GM21381 (cell line): ENCODE data around the gene BABAM2.

Source experiments
- ATAC-seq: cut with Tn5 transposase; IDR thresholded peaks from one replicate; pipeline ENCODE4 v1.9.1; 2021; ENCODE audit warnings: mild to moderate bottlenecking, moderate library complexity; ENCODE audit not compliant: unreplicated experiment

Gene BABAM2

DNA sequence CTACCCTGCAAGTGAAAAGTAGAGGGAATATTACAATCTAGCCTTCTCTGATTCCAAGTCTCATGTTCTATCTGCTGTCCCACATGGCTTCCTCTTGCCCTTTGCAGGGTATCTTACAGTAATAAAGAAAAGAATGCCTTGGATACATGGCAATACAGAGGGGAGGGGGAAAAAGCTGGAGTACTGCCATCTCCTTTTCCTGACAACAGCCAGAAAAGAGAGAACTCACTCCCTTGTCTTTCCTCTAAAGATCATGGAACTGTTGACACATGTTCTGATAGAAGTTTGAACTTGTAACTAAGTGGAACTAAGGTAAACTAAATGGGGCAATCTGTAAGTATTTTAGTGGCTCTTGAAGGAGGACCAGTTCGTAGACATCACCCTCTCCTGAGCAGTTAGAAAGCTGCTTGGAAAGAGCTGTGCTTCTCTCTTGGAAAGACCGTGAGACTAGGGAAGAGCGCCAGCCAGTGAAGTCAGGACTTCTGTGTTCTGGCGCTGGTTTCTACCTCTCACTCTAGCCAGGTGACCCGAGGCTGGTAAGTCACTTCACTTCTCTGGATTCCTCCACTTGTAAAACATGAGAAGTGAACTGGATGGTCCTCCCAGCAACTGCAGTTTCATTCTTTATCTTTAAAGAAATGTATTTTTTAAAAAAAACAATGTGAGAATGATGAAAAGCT is 259.8 kb downstream of the BABAM2 start:
- ATAC-seq = no peak

DNA sequence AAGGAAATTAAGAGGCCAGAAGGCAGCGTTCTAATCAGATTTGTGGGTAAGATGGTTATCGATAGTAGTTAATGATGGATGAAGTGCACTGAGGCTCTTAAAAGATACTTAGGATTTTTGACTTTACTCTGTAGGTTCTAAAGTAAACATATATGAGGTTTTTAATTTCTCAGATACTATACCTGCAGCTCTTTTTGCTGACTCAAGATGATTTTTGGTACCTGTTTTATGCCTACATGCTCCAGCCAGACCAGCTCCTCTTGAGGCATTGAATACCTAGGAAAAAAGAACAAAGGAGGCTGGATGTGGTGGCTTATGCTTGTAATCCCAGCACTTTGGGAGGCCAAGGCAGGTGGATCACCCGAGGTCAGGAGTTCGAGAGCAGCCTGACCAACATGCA is 260.5 kb downstream of the BABAM2 start:
- no peak for ATAC-seq

DNA sequence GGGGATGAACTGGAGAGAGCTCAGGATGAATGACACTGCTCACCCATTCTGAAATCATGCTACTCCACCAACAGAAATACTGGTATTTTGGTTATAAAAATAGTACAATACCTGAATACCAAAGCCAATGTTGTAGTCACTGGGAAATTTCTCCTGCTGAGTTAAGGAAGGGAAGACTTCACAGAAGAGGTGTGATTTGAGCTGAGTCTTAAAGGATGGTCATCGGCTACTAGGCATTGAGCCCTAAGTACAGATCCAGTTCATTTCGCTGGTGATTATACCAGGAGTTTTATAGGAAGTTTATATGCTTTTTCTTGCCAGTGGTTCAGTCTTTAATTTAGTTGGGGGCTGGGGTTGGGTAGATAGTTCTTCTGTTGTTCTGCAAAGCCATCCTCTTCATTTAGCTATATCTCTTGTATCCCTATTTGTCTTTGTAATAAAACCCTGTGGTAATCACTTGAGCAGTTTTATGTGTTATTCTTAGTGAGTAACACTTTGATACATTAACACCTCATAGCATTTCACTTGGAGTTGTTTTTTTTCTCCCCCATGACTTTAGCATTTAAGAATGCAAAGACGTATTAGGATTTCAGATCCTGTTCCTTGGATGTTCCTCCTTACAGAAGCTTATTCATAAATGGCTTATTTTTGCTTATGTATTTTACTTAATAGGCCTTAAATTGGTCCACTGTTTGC is 262.2 kb downstream of the BABAM2 start:
- ATAC-seq = no peak

DNA sequence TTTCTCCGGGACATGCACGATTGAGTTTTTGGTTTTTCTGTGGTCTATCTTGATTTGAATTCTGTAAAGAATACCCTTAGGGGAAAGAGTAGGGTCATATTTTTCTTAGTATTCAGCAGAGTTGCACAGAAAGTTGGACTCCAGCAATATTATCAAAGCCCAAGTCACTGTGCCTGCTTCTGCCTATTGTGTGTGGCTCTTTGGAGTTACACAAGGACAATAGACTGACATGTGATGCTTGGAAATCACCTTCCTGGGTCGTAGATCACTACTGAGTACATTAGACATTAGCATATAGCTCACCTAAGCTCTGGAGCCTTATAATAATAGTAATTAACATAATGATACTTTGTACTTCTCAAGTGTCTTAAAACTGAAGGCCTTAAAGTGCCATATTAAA is 263.3 kb downstream of the BABAM2 start:
- ATAC-seq = no peak

DNA sequence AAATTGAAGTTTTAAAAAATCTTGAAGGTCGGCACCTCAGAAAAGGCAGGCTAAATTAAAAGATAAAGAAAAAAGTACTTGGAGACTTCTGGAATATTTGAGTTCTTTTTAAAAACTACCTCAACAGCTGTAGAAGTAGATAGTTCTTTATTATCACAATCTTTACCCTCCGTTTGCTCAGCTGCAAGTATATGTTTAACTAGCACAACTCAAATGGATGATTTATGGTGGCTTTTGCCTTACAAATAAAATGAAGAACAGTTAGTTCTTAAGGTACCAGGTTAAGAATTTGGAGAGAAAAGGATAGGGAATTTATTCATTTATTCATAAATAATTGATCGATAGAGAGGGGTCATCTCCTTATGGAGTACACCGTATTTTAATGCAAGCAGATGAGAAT is 264.6 kb downstream of the BABAM2 start:
- no peak for ATAC-seq

DNA sequence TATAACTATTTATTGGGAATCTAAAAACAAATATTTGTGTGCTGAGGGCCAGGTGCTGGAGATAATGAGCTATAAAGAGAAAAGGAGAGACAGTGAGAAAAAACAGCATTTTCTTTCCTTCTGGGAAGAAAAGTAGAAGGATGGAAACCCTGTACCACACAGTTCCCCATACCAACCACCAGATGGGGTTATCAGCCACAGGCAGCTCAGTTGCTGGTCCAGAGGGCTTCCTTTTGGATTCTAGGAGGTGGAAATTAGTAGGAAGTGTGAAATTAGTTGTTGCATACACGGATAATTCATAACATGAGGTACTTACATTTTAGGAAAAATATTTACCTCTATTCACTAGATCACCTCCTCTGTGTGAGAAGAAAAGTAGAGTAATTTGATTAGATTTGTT is 265.1 kb downstream of the BABAM2 start:
- ATAC-seq = no peak

DNA sequence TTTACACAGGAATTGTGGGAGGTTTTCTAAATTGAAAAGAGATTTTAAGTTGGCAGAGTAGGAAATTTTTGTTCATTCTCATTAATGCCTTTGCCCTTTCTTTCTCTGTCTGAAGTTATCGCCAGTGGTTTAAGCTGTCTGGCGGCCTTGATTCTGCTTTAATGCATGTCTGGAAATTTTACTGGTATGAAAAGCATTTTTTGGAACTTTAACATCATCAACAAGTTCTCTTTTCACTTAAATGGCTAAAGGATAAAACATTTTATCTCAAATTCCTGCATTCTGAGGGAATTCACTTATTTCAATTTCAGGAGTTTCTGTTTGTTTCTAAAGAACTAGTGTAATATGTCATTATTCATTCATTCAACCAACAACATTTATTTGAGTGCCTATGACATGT is 268.3 kb downstream of the BABAM2 start:
- ATAC-seq = no peak

DNA sequence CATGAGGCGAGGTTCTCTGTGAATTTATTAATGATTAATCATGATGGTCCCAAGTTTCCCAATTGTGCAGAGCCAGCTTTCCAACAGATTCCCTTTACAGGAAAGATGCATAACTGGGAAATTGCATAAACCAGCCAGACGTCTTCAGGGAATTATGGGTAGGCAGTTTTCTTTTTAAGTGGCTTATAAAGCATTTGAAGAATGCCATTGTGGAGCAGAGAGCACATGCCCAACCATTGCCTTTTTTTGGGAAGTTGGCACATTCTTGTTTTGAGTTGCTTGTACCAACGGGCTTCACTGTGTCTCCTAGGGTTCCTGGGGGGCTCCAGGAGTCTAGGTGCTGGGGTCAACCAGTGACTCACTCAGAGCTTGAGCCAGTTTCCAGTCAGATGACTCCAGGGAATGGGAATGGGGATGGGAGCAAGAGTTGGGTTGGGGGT is 270.5 kb downstream of the BABAM2 start:
- no peak for ATAC-seq

DNA sequence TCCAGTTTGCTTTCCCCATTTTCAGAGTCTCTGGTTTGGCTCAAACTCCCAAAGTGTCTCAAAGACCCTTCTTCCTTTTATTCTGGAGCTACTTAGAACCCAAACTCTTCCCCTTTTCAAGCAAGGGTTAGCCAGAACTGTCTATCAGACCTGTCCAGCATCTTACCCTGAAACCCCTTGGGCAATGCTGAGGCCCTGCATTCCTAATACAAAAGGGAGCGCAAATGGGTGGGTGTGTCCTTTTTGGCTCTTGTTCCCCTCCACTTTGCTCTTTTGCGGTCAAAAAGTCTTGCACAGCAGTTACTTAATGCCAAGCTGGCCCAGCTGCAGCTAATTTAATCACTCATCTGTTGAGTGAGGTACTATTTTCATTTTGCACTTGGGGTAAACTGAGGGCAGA is 270.9 kb downstream of the BABAM2 start:
- no peak for ATAC-seq

DNA sequence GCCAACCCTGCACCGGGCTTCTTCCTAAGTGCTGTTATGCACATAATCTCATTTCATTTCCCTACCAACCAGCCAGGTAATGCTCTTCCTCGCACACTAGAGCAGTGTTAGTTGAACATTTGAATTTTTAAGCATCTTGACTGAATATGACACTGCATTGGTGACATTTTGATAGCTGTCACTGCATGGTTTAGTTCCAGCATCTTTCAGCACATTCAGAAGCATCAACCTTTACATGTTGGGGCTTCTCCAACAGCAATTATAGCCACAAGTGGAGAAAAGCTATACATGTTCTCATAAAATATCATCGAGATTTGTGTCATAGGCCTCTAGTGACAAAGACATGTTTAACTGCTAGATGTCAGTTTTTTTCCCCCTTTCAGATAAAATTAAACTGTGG is 272.0 kb downstream of the BABAM2 start:
- ATAC-seq = no peak

DNA sequence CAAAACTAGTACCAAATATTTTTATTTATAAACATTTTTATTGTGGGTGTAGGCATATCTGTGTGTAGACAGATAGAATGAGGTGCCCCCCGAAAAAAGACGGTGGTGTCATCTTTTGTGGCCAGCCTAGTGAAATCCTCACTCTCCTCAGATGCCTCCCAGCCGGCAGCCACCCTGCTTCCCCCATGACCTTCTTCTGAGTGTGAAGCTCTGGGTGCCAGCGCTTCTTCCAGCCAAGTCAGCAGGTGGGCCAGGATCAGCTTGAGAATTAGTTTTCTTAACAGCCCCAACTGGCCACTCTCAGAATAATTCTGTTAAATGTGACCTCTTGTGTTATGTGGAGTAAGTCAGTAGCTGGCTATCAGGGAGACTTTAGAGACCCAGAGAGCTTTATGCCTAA is 272.5 kb downstream of the BABAM2 start:
- ATAC-seq = no peak

DNA sequence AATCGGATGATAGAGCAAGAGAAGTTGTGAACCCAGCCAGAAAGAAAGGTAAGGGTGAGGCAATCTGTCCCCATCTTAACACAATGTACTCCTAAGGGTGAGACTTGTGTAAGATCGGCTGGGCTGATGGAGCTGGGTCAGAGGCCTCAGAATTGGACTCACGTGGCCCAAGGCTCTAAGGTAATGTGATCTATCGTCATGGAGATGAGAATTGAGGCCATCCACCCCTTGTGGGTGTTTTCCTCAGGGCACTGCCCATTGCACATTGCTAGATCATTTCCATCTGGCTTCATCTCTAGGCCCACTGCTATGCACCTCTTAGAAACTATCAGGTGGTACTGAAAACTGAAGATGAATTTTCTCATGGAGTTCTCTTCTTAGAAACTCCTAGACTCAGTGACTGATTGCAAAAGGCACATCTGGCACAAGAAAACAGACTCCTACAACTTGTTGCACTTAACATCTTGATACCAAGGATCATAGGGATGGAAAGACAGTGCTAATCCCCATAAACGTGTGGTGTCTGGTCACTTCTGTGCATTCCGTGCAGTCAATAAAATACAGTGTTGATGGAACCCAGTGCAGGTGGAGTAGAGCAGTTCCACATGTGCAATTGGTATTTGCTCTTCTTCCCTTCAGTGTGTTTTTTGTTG is 273.2 kb downstream of the BABAM2 start:
- ATAC-seq = no peak

DNA sequence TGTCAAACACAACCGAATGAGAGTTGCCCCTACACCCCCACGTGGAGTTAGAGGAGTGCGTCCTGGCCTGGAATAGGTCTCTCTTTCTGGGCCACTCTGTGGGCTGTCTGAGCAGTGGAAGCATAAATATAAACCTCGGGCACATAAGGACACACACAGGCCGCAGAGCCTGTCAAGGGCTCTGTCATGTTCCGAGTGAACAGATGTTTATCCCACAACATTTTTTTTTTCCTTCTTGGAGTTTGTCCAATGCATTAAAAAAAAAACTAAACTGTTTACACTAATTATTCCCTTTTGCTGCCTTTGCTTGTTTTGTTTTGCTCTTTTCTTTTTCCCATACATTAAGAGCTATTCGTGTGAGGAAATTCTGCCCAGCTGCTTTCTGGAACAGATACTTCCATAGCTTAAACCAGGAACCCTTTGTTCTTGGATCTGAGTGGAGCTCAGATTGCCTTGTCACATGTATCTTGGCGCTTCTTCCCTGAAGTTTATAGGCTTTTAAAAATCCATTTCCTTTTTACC is 273.8 kb downstream of the BABAM2 start:
- ATAC-seq = no peak

DNA sequence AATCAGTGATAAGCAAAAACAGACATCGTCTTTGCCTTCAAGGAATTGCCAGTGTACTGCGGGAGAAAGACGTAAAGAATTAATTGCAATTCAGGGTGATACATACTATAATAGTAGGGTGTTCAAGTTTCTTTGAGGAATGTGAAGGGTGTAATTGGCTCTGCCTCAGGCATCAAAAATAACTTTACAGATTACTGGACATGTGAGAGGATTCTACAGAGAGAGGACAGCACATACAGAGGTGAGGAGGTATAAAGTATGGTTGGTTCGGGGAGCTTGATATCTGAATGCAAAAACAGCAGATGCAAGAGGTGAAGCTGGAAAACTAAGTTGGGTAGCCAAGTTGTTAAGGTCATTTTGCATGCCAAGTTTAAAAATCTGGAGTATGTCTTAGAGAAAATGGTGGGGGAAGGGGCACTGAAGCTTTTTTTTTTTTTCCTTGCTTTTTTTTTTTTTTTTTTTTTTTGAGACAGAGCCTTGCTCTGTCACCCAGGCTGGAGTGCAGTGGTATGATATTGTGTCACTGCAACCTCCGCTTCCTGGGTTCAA is 274.6 kb downstream of the BABAM2 start:
- no peak for ATAC-seq

DNA sequence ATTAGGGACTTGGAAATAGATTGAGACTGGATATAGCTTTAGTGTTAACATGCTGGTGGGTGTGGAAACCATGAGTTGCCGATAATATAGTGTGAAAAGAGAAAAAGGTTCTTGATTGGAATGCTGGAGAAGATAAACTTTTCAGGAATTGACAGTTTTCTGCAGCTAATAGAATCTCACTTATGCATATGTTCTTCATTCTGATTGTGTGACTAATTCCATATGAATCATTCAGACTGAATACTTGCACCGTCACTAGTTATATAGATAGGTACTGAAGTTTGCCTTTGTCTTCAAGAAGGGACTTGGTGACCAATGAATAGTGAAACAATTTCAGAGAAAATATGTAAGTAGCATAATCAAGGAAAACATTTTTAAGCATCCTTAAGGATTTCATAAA is 276.4 kb downstream of the BABAM2 start:
- no peak for ATAC-seq

DNA sequence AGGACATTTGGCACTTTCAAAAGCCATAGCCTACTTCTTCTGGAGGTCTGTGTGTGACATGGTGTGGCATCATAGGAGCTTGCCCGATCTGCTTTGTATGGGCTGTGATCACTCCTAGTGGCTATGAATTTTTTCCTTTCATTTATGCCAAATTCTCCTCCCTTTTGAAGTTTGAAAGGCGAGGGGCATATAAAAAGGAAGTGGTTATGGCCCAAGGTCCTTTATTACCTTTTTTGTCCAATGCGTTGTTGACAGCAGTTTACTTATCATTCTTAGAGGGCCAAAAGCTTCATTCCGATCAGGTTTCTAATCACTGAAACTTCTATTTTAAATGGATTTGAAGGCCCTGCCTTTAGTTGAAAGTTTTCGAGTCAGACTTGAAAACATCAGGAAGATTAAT is 277.8 kb downstream of the BABAM2 start:
- ATAC-seq = no peak

DNA sequence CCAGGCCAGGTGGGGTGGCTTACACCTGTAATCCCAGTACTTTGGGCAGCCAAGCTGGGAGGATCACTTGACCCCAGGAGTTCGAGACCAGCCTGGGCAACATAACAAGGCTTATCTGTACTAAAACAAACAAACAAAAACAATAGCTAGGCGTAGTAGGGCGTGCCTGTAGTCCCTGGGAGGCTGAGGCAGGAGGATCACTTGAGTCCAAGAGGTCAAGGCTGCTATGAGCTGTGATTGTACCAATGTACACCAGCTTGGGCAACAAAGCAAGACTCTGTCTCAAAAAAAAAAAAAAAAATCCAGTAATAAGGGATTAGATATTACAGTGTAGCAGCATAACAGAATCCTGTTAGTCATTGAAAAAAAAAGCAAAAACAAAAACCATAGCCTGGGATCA is 279.0 kb downstream of the BABAM2 start:
- ATAC-seq = no peak

DNA sequence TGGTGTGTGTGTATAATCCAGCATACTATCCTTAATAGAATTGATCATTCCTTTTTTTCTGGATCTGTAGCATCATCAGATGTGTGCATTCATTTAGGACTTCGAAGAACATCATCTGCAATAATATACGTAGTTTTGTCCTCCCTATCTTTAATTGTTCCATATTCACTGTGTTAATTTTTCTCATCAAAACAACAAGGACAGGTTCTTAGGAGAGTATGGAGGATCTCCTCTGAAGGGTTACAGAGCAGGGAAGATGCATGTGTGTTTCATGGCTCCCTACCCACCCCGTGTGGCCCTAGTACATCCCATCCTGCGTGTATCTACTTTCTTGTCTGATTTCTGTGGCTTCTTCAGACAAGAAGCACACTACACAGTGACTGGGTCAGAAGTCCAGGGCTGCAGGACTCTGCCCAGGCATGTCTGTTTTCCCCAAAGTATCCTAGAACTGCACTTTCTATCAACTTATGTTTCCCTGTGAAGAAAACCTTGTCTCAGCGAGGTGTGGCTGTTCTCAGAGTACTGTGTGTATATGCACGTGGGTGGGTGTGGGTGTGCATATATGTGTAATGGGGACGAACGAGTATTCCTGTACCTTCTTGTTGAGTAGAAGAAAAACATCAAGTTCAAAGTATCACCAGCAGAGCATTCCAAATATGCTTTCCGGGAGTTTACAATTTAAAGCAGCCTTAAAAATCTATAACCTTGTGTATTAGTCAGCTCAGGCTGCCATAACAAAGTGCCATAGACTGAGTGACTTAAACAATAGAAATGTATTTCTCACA is 281.8 kb downstream of the BABAM2 start:
- ATAC-seq = no peak

DNA sequence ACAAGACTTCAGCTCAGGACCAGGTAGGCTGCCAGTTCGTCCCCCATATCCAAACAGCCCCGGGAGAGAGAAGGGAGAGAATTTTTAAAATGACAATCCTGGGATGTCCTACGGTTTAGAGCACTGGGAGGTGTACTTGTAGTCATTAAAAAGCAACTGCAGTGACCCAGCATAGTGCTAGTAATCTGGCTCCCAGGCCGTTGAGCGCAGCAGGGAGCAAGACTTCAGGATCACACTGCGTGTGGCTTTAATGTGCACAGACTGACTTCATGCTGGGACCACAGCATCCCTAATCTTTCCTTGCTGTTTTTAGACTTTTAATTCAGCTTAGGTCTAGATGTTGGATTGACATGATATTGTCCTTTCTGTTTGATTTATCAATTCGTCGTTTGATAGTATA is 282.8 kb downstream of the BABAM2 start:
- no peak for ATAC-seq

DNA sequence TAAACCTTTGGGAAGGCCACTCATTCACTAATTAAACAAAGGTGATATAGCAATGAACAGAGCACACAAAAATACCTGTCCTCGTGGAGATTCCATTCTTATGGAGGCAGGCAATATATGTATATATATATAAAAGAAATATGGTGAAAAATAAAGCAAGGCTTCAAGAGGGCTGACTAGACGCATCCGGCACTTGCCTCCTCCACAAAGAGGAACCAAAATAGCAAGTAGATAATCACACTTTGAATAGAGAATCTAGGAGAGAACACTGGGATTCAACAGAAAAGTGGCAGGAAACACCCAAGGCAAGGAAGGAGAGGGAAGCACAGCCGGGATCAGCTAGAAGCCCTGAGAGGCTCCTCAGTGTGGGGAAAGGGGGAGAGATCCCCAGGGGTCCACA is 283.7 kb downstream of the BABAM2 start:
- ATAC-seq = no peak

DNA sequence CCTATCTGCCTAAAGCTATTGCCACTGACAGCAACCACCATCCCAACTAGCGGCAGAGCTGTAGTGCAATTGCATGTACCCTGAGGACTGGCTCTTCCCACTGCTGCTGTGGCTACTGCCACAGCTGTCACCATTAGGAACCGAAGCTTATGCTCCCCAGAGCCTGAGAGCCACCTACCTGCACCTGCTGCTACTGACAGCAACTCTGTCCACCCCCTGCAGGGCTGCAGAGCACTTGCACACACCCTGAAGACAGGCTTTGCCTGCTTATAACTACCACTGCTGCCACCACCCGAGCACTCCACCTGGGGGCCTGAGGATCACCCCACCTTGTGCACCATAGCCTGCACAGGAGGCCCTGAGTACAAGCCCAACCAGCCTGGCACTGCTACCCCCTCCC is 284.5 kb downstream of the BABAM2 start:
- no peak for ATAC-seq
